GM21423 (cell line): Measurements from ENCODE around the gene ZNF831.

Experiments
- ATAC-seq: cut with Tn5 transposase; IDR thresholded peaks from one replicate; pipeline ENCODE4 v1.9.1; 2021; ENCODE audit warnings: mild to moderate bottlenecking, moderate library complexity; ENCODE audit not compliant: unreplicated experiment

The ZNF831 gene

GRCh38 chr20:59177266-59178250 lies 13.9 kb downstream of the ZNF831 start:
- no peak for ATAC-seq

GRCh38 chr20:59178983-59179595 lies 15.5 kb downstream of the ZNF831 start:
- no peak for ATAC-seq

GRCh38 chr20:59179988-59180387 lies 16.4 kb downstream of the ZNF831 start:
- ATAC-seq = no peak

GRCh38 chr20:59181936-59182335 lies 18.3 kb downstream of the ZNF831 start:
- ATAC-seq = no peak

GRCh38 chr20:59182401-59183044 lies 18.9 kb downstream of the ZNF831 start:
- ATAC-seq = no peak

- ATAC-seq = no peak
Observed at GRCh38 chr20:59183751-59184150, 20.1 kb downstream of the ZNF831 start.

GRCh38 chr20:59184880-59185447 lies 21.3 kb downstream of the ZNF831 start:
- ATAC-seq = no peak

- no peak for ATAC-seq
Observed at GRCh38 chr20:59185809-59186208, 22.2 kb downstream of the ZNF831 start.

- ATAC-seq = no peak
Observed at GRCh38 chr20:59190466-59190865, 26.8 kb downstream of the ZNF831 start.

GRCh38 chr20:59191036-59191755 lies 27.6 kb downstream of the ZNF831 start:
- no peak for ATAC-seq

- no peak for ATAC-seq
Observed at GRCh38 chr20:59191756-59192532, 28.3 kb downstream of the ZNF831 start.

GRCh38 chr20:59192533-59192896 lies 28.9 kb downstream of the ZNF831 start:
- no peak for ATAC-seq

- ATAC-seq = no peak
Observed at GRCh38 chr20:59193325-59193724, 29.7 kb downstream of the ZNF831 start.

- no peak for ATAC-seq
Observed at GRCh38 chr20:59194023-59194935, 30.7 kb downstream of the ZNF831 start.

GRCh38 chr20:59195316-59195993 lies 31.8 kb downstream of the ZNF831 start:
- no peak for ATAC-seq

- no peak for ATAC-seq
Observed at GRCh38 chr20:59204165-59204894, 40.7 kb downstream of the ZNF831 start.

GRCh38 chr20:59205044-59205443 lies 41.4 kb downstream of the ZNF831 start:
- no peak for ATAC-seq

GRCh38 chr20:59207235-59207634 lies 43.6 kb downstream of the ZNF831 start:
- no peak for ATAC-seq
